DND-41 (cell line): ENCODE data around the gene HERC6.
"Not testable (repeated sequence)": the region's sequence is repeated elsewhere in the genome, so short reads cannot be mapped to it uniquely, and the experiment has no call there.

Source experiments
- EZH2 ChIP-seq: IDR thresholded peaks from 3 replicates; pipeline ENCODE4 v1.6.1; 2012; ENCODE audit warnings: borderline replicate concordance, low read depth, mild to moderate bottlenecking, moderate library complexity, low read length, inconsistent platforms; ENCODE audit not compliant: severe bottlenecking
- TF ChIP-seq, protein P1 (sequence below): IDR thresholded peaks from 2 replicates; pipeline ENCODE4 v1.5.1; 2012; ENCODE audit warnings: borderline replicate concordance, low read length, moderate library complexity, mild to moderate bottlenecking; ENCODE audit not compliant: poor library complexity, severe bottlenecking; ENCODE audit errors: extremely low read depth

DNA sequence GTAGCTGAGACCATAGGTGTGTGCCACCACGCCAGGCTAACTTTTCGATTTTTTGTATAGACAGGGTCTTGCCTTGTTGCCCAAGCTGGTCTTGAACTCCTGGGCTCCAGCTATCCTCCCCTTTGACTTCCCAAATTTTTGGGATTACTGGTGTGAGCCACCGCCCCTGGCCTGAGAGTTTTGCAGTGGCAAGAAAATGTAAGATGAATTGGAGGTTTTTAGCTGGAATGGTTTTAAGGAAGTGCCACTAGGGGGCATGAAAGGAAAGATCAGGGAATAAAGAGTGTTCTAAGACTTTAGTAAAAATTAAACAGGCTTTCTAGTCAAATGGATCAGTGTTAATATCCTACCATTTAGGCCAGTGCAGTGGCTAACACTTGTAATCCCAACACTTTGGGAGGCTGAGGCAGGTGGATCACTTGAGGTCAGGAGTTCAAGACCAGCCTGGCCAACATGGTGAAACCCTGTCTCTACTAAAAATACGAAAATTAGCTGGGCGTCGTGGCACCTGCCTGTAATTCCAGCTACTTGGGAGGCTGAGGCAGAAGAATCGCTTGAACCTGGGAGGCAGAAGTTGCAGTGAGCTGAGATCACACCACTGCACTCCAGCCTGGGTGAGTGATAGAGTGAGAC is 9.4 kb upstream of the HERC6 start:
- TF ChIP-seq, protein P1, sequence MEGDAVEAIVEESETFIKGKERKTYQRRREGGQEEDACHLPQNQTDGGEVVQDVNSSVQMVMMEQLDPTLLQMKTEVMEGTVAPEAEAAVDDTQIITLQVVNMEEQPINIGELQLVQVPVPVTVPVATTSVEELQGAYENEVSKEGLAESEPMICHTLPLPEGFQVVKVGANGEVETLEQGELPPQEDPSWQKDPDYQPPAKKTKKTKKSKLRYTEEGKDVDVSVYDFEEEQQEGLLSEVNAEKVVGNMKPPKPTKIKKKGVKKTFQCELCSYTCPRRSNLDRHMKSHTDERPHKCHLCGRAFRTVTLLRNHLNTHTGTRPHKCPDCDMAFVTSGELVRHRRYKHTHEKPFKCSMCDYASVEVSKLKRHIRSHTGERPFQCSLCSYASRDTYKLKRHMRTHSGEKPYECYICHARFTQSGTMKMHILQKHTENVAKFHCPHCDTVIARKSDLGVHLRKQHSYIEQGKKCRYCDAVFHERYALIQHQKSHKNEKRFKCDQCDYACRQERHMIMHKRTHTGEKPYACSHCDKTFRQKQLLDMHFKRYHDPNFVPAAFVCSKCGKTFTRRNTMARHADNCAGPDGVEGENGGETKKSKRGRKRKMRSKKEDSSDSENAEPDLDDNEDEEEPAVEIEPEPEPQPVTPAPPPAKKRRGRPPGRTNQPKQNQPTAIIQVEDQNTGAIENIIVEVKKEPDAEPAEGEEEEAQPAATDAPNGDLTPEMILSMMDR: peak; percentile 75
- not testable (repeated sequence) for TF ChIP-seq EZH2
